ENCODE data around the gene AGMAT.
A peak's percentile ranks its signal among the peaks of the same experiment; 100 is the strongest.

AGMAT gene

DNA sequence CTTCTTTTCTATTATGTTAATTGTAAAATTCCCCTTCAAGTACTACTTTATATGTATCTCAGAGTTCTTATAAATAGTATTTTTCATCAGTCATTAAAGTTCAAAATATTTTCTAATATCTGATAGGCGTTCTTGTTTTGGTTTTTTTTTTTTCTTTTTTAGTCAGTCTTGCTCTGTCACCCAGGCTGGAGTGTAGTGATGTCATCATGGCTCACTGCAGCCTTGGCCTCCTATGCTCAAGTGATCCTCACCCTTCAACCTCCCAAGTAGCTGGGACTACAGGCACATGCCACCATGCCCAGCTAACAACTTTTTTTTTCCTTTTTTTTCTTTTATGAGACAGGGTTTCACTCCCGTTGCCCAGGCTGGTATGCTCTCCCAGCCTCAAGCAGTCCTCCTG, 27.3 kb downstream of the AGMAT start:
- no peak for DNase-seq

DNA sequence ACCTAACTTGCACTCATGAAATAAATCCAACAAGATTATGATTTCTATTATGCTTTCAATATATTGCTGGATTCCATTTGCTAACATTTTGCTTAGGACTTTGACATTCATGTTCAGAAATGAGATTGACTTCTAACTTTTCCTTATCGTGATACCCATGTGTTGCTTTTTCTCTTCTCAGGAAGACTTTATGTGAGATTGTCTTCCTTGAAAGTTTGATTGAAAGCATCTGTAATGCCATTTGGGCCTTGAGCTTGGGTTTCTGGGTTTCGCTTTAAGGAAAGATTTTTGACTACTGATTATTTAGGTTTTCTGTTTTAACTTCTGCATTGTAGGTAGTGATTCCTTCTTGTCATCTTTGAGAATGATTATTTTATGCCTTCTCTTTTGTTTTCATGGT, 27.8 kb downstream of the AGMAT start:
- DNase-seq: no peak

DNA sequence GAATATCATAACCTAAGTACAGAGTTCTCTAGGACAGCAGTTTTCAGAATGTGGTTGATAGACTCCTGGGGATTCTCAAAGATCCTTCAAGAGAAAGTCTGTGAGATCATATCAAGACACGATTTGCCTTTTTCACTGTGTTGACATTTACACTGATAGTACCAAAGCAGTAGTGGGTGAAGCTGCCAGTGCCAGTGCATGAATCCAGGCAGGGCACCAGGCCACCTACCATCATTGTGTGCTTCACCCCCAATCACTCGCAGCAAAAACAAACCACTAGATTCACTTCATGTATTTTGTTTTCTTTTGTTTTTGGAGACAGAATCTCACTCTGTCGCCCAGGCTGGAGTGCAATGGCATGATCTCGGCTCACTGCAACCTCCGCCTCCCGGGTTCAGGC, 34.3 kb downstream of the AGMAT start:
- DNase-seq: no peak

GRCh38 chr1:15546641-15547040, 38.2 kb downstream of the AGMAT start:
- no peak for DNase-seq

DNA sequence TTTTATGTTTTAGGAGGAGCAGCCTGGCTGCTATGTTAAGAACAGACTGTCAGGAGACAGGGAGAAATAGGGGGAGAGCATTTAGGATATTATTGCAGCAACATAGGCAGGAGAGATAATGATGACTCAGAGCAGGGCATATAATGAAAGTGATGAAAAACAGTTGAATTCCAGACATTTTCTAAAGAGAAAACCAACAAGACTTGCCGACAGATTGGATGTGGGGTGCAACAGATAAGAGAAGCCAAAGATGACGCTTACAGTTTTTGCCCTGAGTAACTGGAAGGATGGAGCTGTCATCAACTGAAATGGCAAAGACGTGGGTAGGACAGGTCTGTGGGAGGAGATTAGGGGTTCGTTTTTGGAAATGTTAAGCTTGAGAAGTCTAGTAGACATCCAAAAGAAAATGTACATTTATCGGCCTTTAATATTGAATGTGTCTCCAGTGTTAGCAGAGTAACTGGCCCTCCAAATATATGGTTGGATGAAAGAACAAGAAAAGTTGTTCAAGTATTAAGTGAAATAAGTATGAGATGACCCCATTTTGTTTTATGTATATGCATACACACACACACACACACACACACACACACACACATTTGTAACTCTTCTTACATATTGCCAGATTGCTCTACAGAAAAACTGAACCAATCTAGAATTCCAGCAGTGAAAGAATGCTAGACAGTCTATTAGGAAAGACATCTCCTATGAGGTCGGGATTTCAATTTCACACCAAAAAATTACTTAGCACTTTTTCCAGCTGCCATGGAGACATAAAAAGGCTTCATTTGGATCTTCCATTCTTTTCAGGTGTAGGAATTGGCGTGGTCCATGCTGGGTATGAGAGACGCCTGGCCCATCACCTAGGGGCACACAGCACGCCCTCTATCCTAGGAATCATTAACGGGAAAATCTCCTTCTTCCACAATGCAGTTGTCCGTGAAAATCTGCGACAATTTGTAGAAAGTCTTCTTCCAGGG, 41.0 kb downstream of the AGMAT start:
- no peak for DNase-seq

DNA sequence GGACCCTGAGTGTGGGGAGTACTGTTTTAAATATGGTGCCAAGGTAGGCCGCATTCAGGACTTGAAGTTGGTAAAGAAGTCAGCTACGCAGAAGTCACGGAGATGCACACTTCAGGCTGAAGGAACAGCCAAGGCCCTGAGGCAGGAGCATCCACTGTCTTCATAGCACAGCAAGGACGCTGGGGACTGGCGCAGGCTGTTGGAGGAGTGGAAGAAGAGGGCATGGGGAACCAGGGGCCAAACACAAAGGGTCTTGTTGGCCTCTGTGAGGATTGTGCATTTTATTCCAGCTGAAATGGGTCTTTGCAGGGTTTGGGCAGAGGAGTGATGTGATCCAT, 41.6 kb downstream of the AGMAT start:
- DNase-seq: no peak

DNA sequence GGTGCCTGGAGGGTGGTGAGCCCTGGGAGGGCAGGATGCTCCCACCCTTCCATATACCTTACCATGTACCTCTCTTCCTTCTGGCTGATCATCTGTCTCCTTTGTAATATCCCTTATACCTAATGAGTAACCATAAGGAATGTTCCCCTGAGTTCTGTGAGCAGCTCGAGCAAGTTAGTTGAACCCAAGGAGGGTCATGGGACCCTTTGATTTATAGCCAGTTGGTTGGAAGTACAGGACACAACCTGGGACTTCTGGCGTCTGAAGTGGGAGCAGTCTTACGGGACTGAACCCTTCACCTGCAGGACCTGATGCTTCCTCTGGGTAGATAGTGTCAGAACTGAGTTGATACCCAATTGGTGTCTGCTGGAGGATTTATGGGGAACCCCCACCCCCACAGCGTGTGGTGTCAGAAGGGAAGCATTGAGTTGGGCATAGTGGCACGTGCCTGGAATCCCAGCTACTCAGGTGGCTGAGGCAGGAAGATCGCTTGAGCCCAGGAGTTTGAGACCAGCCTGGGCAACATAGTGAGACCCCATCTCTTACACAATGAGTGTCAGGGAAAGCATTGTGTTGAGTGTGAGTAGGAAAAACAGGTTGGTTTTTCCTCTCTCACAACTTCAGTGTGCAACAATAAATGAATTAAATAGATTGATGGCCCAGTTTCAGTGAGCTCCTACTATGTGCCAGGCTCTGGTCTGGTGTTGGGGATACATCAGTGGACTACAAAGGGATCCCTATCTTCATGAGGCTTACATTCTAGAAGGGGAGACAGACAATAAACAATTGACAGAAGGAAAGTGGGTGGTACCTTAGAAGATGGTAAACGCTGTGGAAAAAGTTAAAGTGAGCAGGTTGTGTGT, 42.2 kb downstream of the AGMAT start:
- no peak for DNase-seq

- no peak for DNase-seq
Measured at GRCh38 chr1:15541231-15541792, 43.5 kb downstream of the AGMAT start.

- DNase-seq: no peak
Measured at GRCh38 chr1:15540186-15540585, 44.7 kb downstream of the AGMAT start.

- no peak for DNase-seq
Measured at GRCh38 chr1:15538771-15539170, 46.1 kb downstream of the AGMAT start.

DNA sequence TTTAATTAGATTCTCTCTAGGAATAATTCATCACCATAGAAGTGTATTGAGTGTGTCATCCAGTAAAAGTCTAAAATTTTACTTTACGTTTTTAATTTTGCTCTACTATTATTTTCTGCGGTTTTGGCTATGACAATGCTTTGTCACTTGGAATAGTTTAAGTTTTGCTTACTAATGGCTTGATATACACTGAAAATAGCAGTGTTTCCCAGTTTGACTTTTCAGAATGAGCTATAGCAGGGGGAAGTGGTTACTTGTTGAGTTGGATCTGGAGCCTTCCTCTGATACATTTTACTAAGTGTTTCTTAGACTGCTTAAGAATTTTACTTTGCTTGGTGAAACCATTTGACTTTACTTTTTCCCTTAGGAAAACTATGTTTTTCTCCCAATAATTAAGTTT, 53.2 kb downstream of the AGMAT start:
- no peak for DNase-seq

DNA sequence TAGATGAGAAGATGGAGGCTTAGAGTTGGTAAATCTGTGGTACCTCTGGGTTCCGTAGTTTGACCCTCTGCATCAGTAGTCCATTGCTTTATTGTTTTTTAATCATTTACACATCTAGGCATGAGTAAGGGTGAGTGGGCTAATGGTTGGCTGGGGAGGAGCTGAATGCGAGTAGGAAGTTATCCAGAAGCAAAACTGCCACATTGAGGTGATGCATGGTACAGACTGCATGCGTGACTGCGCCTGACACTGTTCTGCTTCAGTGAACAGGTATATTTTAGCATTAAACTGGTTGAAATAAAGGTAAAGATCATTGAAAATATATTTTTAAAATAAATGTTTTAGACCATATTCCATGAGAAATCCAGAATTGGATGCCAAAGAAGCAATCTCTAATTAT, 53.8 kb downstream of the AGMAT start:
- no peak for DNase-seq

- DNase-seq: peak; percentile 93
Measured at GRCh38 chr1:15526490-15527339, 58.1 kb downstream of the AGMAT start, which contains the start of gene DNAJC16. TSS of gene DNAJC16 (plus strand) at chr1:15526848. CDS start at chr1:15529106, 2,258 bp downstream.

DNA sequence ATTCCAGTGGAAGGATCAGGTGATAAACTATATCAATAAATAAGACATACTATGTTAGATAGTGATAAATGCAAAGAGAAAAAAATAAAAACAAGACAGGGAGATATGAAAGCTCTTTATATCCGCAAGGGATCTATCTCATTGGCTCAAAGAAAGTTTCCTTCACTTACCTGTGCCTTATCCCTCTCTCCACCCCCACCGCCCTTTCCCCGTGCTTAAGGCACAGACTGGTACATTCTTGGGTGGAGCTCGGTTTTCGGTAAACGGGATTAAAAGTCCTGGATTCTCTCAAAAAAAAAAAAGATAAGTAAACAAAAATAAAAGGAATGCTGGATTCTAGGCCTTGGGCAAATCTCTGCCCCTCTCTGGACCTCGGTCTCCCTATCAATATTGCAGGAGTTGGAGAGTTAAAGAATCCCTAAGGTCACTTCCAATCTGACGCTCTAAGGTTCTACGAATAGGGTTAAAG, 58.8 kb downstream of the AGMAT start:
- DNase-seq: no peak

- DNase-seq: no peak
Measured at GRCh38 chr1:15525050-15526020, 59.5 kb downstream of the AGMAT start.

- DNase-seq: peak; percentile 92
Measured at GRCh38 chr1:15524283-15525049, 60.4 kb downstream of the AGMAT start.

DNA sequence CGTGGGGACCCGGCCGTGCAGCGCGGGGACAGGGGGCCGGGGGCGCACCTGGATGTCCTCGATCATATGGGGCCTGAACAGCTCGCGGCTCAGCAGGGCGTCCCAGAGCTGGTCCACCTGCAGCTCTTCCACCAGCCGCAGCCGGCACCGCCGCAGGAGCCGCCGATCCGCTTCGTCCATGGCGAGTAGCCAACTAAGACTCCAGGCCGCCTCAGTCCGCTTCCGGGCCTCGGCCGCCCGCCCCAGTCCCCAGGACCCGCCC, 60.9 kb downstream of the AGMAT start, which contains the start of gene CASP9:
Gene CASP9 (minus strand): TSS at position 195 of the 262 bp plus-strand sequence. CDS start 15 bp downstream, at position 180.
- DNase-seq: no peak

DNA sequence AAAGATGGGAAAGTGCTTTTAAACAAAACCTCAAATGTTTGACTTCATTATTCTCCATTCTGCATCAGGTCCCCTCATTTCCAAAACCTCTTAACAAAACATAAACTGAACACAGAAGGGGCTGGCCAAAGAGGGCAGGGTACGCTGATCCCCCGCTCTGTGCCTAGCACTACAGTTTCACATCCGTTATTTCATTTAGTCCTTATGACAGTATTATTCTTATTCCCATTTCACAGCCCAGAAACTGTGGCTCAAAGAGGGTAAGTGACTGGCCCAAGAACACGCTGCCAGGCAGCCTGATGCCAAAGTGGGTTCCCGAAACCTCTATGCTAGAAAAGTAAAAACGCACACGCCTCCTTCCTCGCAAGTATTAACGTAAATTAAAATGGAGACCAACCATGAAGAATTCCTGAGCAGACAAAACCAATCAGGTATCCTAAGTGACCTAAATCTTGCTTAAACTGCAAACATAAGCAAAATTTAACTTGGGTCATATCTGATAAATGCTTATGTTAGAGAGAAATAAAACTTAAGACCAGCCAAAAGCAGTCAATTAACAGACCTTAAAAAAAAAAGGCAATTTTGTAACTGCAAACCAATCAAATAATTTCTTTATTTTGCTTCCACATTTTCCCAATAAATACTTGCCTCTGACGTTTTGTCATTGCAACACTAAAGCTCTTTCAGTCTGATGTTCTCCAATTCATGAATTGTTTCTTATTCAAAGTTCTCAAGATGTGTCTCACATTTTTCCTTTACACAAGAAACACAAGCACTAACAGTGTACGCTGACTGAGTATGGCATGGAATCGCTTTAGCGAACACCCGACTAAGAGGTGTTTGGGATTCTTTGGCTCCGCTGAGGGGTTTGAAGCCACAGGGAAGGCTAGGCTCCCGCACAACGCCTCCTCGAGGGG, 61.5 kb downstream of the AGMAT start:
- DNase-seq: no peak

- no peak for DNase-seq
Measured at GRCh38 chr1:15522551-15522950, 62.3 kb downstream of the AGMAT start.
